ENCODE measurements around the gene PKD1.

Gene PKD1

DNA sequence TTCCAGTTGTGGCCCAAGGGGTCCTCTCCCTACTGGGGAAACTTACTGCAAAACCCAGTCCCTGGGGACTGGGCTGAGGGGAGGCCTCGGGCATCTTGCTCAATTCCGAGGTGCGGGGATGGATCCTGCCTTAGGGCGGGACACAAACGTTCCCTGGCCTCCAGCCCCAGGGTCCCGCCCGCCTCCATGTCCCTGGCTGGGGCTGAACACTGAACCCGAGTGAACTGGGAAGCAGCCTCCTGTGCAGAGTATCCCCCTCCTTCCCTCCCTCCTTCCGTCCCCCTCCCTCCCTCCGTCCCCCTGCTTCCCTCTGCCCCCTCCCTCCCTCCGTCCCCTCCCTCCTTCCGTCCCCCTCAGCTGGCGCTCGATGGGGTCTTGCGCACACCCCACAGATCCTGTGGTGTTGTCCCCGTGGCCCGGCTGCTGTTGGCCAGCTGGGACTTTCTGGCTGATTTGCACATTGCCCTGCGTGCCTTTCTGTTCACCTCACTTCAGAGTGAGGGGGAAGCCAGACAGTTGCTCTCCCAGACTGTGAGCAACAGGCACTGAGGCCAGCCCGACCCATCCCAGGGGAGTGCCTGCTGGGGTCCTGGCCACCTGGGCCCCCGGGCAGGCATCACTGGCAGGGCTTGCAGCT, 25.3 kb upstream of the PKD1 start:
- peak overlapping the region; percentile 75 for H3K9ac ChIP-seq
- TF ChIP-seq Cebpa-rat (IDR thresholded peaks at IDR 0.05) = no peak
- H3K4me3 ChIP-seq = peak overlapping the region; percentile 62
- peaks cover 16% of the 10 kb centered on the region; the same call in 1 of the 2 replicates for H3K9me3 ChIP-seq
- peak overlapping the region; percentile 98 for H3K4me2 ChIP-seq
- no peaks in the 10 kb centered on the region for H3K27me3 ChIP-seq
- H3K27ac ChIP-seq = peak overlapping the region; percentile 88
- H3K4me1 ChIP-seq = peaks cover 67% of the 10 kb centered on the region
- peaks cover 91% of the 10 kb centered on the region for H4K20me1 ChIP-seq
- peaks cover 52% of the 10 kb centered on the region for H3K36me3 ChIP-seq

DNA sequence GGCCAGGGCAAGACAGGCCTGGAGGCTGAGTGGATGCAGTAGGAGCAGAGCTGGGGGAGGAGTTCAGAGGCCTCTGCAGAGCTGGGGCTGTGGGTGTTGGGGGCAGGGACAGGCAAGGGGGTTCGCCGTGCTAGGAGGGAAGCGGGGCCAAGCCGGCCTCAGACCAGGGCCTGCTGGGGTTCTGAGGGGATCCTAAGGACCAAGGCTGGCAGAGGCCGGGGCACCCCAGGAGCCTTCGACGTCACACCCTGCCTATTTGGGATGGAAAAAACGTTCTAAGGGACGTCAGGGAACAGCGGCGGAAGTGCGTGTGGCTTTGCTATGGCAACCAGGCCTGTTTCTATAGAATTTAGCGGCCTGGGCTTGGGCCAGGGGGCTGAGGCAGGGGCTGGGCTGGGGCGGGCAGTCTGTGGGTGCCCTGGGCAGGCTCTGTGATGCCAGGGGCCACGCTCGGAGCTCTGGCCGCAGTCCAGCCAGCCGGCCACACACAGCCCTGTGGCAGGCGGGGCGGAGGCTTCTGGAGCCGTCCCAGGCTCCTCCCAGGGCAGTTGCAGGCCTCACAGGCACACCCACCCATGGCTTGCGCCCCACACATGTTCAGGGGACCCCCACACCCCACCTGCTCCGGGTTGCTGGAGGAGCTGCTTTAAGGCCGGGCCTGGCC, 23.6 kb upstream of the PKD1 start:
- Histone ChIP-seq H3K9ac (peak overlapping the region; percentile 92), H3K4me1 (peaks cover 67% of the 10 kb centered on the region), H3K36me3 (peaks cover 37% of the 10 kb centered on the region), H4K20me1 (peaks cover 88% of the 10 kb centered on the region), H3K4me3 (peak overlapping the region; percentile 67), H3K9me3 (peaks cover 14% of the 10 kb centered on the region; the same call in 1 of the 2 replicates), H3K27me3 (no peaks in the 10 kb centered on the region), H3K4me2 (peak overlapping the region; percentile 98), H3K27ac (peak overlapping the region; percentile 88)
- no peak for TF ChIP-seq Cebpa-rat (IDR thresholded peaks at IDR 0.05)

DNA sequence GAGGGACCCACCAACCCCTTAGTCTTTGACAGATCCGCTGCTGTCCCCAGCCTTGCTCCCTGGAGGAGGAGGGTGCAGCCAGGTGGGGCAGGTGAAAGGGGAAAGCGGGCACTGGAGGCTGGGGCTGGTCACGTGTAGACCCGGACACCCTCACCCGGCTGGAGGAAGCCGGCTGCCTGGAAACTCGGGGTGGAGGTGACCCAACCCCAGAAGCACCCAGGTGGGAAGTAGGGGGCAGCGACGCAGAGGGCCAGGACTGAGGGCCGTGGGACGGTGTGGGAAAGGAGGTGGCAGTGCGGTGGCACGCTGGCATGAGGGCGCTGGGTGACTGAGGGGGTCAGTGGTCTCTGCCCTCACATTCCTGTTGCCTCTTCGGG, 22.6 kb upstream of the PKD1 start:
- Histone ChIP-seq H3K27me3 (no peaks in the 10 kb centered on the region), H3K27ac (peak overlapping the region; percentile 88), H4K20me1 (peaks cover 88% of the 10 kb centered on the region), H3K36me3 (peaks cover 36% of the 10 kb centered on the region), H3K4me2 (peak overlapping the region; percentile 98), H3K4me3 (peak overlapping the region; percentile 67), H3K9me3 (peaks cover 3% of the 10 kb centered on the region; the same call in 1 of the 2 replicates), H3K9ac (peak overlapping the region; percentile 92), H3K4me1 (peaks cover 65% of the 10 kb centered on the region)
- TF ChIP-seq Cebpa-rat (IDR thresholded peaks at IDR 0.05) = no peak

DNA sequence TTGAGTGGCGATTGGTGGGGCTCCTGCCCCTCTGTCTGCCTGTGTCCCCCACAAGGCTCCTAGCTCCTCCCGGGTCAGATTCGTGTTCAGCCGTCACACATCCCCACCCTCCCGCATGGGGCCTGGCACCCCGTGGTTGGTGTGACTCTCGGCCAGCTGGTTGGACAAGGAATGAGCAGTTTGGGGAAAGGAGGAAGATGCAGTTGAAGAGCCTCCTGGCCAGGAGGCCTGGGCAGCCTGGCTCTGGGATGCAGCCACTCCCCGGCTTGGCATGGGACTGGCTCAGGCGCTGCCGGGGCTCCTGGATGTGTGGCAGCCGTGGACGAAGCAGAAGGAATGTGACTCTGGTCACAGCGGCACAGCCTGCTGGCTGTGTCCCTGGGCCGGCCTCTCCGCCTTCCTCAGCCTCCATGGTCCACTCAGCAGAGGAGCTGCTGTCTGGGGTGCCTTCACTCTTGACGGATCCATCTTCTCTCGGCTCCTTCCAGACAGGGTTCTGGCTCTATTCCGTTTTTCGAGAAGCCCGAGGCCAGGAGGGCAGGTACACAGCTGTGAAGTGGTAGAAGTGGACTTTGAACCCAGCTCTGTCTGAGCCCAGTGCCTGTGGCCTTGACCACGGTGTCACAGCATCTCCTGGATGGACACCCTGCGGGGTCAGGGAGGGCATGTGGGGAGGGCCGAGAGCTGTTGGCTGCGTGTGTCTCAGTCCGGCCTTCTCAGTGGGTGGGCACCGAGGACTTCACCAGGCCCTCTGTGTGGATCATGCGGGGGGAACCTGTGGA, 22.0 kb upstream of the PKD1 start:
- H3K9ac ChIP-seq = peak overlapping the region; percentile 92
- no peak for TF ChIP-seq Cebpa-rat (IDR thresholded peaks at IDR 0.05)
- H3K9me3 ChIP-seq = no peaks in the 10 kb centered on the region
- peak overlapping the region; percentile 98 for H3K4me2 ChIP-seq
- peaks cover 36% of the 10 kb centered on the region for H3K36me3 ChIP-seq
- H3K27me3 ChIP-seq = no peaks in the 10 kb centered on the region
- peak overlapping the region; percentile 90 for H3K4me3 ChIP-seq
- peaks cover 64% of the 10 kb centered on the region for H3K4me1 ChIP-seq
- peak overlapping the region; percentile 88 for H3K27ac ChIP-seq
- peaks cover 88% of the 10 kb centered on the region for H4K20me1 ChIP-seq

DNA sequence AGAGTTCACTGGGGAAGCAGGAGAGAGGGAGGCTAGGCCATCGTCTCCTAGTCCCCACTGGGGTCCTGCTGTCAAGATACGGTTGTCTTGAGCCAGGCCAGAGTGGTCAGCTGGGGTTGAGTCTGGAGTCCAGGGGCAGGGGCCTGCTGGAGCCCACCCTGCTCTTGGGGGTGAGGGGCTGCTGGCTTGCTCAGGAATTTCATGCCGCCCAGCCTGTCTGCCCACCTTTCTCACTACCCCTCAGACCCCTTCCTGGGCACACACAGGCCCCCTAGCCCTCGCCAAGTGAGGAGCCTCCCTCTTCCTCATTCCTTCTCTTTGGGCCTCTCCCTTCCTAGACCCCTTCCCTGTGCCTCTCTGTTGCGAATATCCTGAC, 21.1 kb upstream of the PKD1 start:
- Histone ChIP-seq H3K9ac (peak overlapping the region; percentile 92), H3K4me1 (peaks cover 64% of the 10 kb centered on the region), H3K9me3 (no peaks in the 10 kb centered on the region), H3K36me3 (peaks cover 36% of the 10 kb centered on the region), H3K4me2 (peak overlapping the region; percentile 98), H3K4me3 (peak overlapping the region; percentile 90), H3K27me3 (no peaks in the 10 kb centered on the region), H3K27ac (peak overlapping the region; percentile 88), H4K20me1 (peaks cover 88% of the 10 kb centered on the region)
- TF ChIP-seq Cebpa-rat (IDR thresholded peaks at IDR 0.05) = no peak

DNA sequence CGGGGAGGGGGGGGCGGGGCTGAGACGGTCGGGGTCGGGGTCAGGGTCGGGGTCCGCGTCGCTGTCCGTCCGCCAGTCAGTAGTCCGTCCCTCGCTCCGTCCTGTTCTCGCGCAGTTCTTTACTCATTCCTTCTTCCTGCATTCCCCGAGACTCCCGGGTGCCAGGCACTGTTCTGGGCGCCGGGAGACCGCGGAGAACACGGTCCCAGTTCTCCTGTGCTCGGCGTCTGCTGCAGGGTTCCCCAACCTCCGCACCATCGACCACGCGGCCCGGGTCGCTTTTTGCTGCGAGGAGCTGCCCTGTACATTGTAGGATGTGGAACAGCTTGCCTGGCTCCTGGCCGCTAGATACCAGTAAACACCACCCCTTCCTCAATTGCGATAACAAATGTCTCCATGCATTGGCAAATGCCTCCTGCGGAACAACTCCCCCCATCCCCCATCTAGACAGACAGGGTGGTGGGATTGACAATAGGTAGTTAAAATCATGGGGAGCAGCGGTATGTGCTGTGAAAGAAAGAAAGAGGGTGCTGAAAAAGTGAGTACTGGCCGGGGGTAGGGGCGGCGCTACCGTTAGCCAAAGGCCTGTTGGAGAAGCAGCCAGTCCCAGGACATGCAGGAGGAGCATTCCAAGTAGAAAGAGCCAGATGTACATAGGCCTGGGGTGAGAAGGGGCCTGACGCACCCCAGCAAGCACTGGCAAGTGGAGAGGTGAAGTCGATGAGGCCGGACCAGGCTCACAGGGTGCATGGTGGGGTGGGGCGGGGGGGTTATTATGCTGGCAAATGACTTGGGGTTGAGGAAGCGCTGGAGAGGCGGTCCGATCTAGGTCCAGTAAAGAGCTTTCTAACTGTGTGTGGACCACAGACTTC, 20.5 kb upstream of the PKD1 start:
- Histone ChIP-seq H3K27ac (peak overlapping the region; percentile 88), H3K36me3 (peaks cover 42% of the 10 kb centered on the region), H4K20me1 (peaks cover 88% of the 10 kb centered on the region), H3K27me3 (no peaks in the 10 kb centered on the region), H3K9me3 (no peaks in the 10 kb centered on the region), H3K4me3 (peak overlapping the region; percentile 90), H3K4me1 (peaks cover 64% of the 10 kb centered on the region), H3K4me2 (peak overlapping the region; percentile 98), H3K9ac (peak overlapping the region; percentile 92)
- no peak for TF ChIP-seq Cebpa-rat (IDR thresholded peaks at IDR 0.05)

DNA sequence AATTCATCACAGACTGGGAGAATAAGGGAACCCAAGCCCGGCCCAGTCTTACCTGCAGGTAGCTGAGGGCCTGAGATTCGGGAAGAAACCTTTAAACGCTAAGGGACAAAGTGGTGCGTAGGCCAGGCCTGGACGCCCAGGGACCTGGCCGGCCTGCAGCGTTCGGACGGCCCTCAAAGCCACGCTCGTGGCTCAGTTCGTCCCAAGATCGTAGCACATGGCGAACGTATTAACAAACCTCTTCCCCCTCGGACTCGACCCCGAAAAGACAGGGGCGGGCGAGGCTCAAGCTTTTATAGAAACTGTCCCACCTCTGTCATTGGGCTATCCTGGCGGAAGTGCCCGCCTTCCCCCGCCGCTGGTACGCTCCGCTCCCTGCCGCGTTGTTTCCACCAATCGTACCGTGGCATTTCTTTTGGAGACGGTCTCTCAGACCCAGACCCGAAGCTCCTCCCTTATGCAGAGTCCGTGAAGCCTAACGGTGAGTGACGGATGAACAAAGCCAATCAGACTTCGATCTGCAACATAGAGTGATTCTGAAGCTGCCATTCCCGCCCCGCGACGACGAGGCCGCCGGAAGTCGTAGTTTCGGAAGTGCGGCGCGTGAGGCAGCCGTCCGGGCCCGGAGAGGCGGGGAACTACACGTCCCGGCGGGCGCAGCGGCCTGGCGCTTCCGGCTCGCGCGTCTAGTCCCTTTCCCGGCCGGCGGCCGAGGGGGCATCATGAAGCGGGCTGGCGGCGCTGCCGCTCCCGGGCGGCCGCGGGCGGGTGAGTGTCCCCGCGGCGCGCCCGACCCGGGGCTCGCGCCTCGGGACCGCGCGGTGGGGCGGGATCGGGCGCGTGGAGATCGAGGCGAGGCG, 19.6 kb upstream of the PKD1 start, which contains the start of gene TRAF7:
Gene TRAF7 (plus strand): TSS at position 692 of the 860 bp plus-strand sequence. CDS start 8,139 bp downstream, outside the sequence.
- peak within 1 kb of the TSS; percentile 99 for H3K9ac ChIP-seq
- H4K20me1 ChIP-seq = peaks cover 91% of the 10 kb centered on the region
- no peak for TF ChIP-seq Cebpa-rat (IDR thresholded peaks at IDR 0.05)
- H3K36me3 ChIP-seq = peaks cover 46% of the 10 kb centered on the region
- H3K27me3 ChIP-seq = no peaks in the 10 kb centered on the region
- H3K4me2 ChIP-seq = peak within 1 kb of the TSS; percentile 100
- peak within 1 kb of the TSS; percentile 90 for H3K4me3 ChIP-seq
- H3K4me1 ChIP-seq = peaks cover 66% of the 10 kb centered on the region
- H3K27ac ChIP-seq = peak within 1 kb of the TSS; percentile 94
- H3K9me3 ChIP-seq = no peaks in the 10 kb centered on the region

DNA sequence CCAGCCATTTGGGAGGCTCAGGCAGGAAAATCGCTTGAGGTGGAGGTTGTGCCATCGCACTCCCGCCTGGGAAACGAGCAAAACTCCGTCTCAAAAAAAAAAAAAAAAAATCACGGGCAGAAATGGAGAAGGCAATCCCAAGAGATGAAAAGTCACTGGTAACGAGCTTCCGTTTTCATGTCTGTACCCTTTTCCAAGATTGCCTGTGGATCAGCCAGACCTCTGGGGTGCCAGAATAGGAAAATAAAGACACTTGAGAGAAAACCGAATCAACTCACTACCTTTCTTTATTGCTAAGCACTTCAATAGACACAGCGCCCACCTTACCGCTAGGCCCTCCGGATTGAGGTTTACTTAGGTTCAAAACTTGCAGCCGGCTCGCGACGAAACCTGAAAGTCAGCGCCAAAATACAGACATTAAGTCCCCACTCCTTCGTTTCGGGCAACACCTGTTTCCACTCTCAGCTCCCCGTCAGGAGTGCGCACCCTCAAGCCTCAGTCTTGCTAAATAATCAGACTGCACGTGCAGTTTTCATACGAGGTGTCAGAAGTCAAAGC, 18.9 kb upstream of the PKD1 start:
- Histone ChIP-seq H3K4me1 (peaks cover 67% of the 10 kb centered on the region), H3K4me2 (peak overlapping the region; percentile 100), H3K4me3 (peak overlapping the region; percentile 90), H3K9me3 (no peaks in the 10 kb centered on the region), H4K20me1 (peaks cover 93% of the 10 kb centered on the region), H3K36me3 (peaks cover 46% of the 10 kb centered on the region), H3K27ac (peak overlapping the region; percentile 94), H3K27me3 (no peaks in the 10 kb centered on the region), H3K9ac (peak overlapping the region; percentile 99)
- no peak for TF ChIP-seq Cebpa-rat (IDR thresholded peaks at IDR 0.05)

All from BLaER1 (cell line).